Myocyte (in vitro differentiated cells): Measurements from ENCODE around the gene MYOZ1. TPM values are rescaled to one million over a fixed set of nuclear protein-coding genes. Genes with fewer than 3 reads are reported as not detected.
"Not testable (repeated sequence)": the region's sequence is repeated elsewhere in the genome, so short reads cannot be mapped to it uniquely, and the experiment has no call there.

Source experiments
- DNase-seq: peaks from one replicate; pipeline ENCODE4 v3.0.0-alpha.2; 2012; ENCODE audit warnings: low read depth
- polyA plus RNA-seq: library from polyadenylated mRNA; unstranded; fragments of >200 nt; gene quantifications from one replicate; pipeline ENCODE4 v1.2.1, GENCODE V29; 2012; ENCODE audit warnings: missing spikeins
- total RNA-seq: library from RNA; depleted of rRNA; stranded (reverse); fragments of >200 nt; gene quantifications from 2 replicates; pipeline ENCODE4 v1.2.3, GENCODE V29; 2014

The MYOZ1 gene
- 4.7 and 5.5 TPM in 2 replicates for total RNA-seq
- 8.3 TPM for polyA plus RNA-seq

- no peak for DNase-seq
Observed at GRCh38 chr10:73641328-73642060, at the start of gene MYOZ1. Gene MYOZ1, minus strand, starts transcription at chr10:73641474. Its CDS starts 1,457 bp downstream, at chr10:73640017.

GRCh38 chr10:73690755-73691154, 49.5 kb upstream of the MYOZ1 start:
- DNase-seq: not testable (repeated sequence)

- DNase-seq: not testable (repeated sequence)
Observed at GRCh38 chr10:73689596-73689995, 48.3 kb upstream of the MYOZ1 start.

- DNase-seq: not testable (repeated sequence)
Observed at GRCh38 chr10:73687641-73688040, 46.4 kb upstream of the MYOZ1 start.

GRCh38 chr10:73674546-73674945, 33.3 kb upstream of the MYOZ1 start:
- DNase-seq: not testable (repeated sequence)

- not testable (repeated sequence) for DNase-seq
Observed at GRCh38 chr10:73668378-73668777, 27.1 kb upstream of the MYOZ1 start.

- peak; percentile 0 for DNase-seq
Observed at GRCh38 chr10:73666153-73666809, 25.0 kb upstream of the MYOZ1 start.

GRCh38 chr10:73665581-73665980, 24.3 kb upstream of the MYOZ1 start:
- DNase-seq: not testable (repeated sequence)

GRCh38 chr10:73664156-73665040, 23.1 kb upstream of the MYOZ1 start:
- peak; percentile 80 for DNase-seq

GRCh38 chr10:73663621-73664020, 22.3 kb upstream of the MYOZ1 start:
- DNase-seq: not testable (repeated sequence)

GRCh38 chr10:73662705-73663104, 21.4 kb upstream of the MYOZ1 start:
- DNase-seq: peak; percentile 61

- peak; percentile 98 for DNase-seq
Observed at GRCh38 chr10:73655990-73656298, 14.7 kb upstream of the MYOZ1 start, which contains the start of gene SYNPO2L. Gene SYNPO2L, minus strand, starts transcription at chr10:73656029. Its CDS starts 107 bp downstream, at chr10:73655922.

GRCh38 chr10:73655257-73655989, 14.1 kb upstream of the MYOZ1 start:
- DNase-seq: peak; percentile 69

GRCh38 chr10:73653701-73654100, 12.4 kb upstream of the MYOZ1 start:
- DNase-seq: peak; percentile 70

- no peak for DNase-seq
Observed at GRCh38 chr10:73653195-73653594, 11.9 kb upstream of the MYOZ1 start.

- peak; percentile 98 for DNase-seq
Observed at GRCh38 chr10:73650537-73651331, 9.5 kb upstream of the MYOZ1 start.

GRCh38 chr10:73649876-73650536, 8.7 kb upstream of the MYOZ1 start:
- DNase-seq: peak; percentile 68

GRCh38 chr10:73648975-73649829, 7.9 kb upstream of the MYOZ1 start:
- DNase-seq: peak; percentile 76
